HEK293T (cell line): ENCODE measurements around the gene FAM118A.

ENCODE experiments used
- CTCF ChIA-PET: fragments of 350-600 bp; formaldehyde crosslinking; extraction: SDS; loops from one replicate; lab custom pipeline; 2021; ENCODE audit warnings: antibody characterized with exemption, inconsistent platforms; lab: Yijun Ruan, JAX
- POLR2A ChIA-PET: fragments of 350-600 bp; formaldehyde crosslinking; extraction: SDS; loops from one replicate; lab custom pipeline; 2020; ENCODE audit warnings: antibody characterized with exemption, inconsistent platforms; lab: Yijun Ruan, JAX
- DNase-seq: peaks from one replicate; pipeline ENCODE4 v3.0.0; 2012; ENCODE audit warnings: mixed read lengths; ENCODE audit errors: extremely low spot score
- ARNT ChIP-seq: fragments of 450-650 bp; IDR thresholded peaks from 2 replicates; pipeline ENCODE4 v1.6.1; 2017; ENCODE audit warnings: mild to moderate bottlenecking
- BHLHE40 ChIP-seq: fragments of 450-650 bp; IDR thresholded peaks from 2 replicates; pipeline ENCODE4 v1.6.1; 2016; ENCODE audit warnings: mild to moderate bottlenecking, moderate library complexity, borderline replicate concordance
- CTBP1 ChIP-seq: fragments of 450-650 bp; IDR thresholded peaks from 2 replicates; pipeline ENCODE4 v1.6.1; 2016; ENCODE audit warnings: borderline replicate concordance
- ELF4 ChIP-seq: fragments of 450-650 bp; IDR thresholded peaks from 2 replicates; pipeline ENCODE4 v1.6.1; 2017; ENCODE audit warnings: antibody characterized with exemption
- FOXA1 ChIP-seq: fragments of 450-650 bp; IDR thresholded peaks from 2 replicates; pipeline ENCODE4 v1.6.1; 2016; ENCODE audit warnings: mild to moderate bottlenecking
- FOXK2 ChIP-seq: fragments of 450-650 bp; IDR thresholded peaks from 2 replicates; pipeline ENCODE4 v1.6.1; 2016; ENCODE audit warnings: mild to moderate bottlenecking
- FOXM1 ChIP-seq: fragments of 450-650 bp; IDR thresholded peaks from 2 replicates; pipeline ENCODE4 v1.6.1; 2017; ENCODE audit warnings: mild to moderate bottlenecking, borderline replicate concordance
- HDGF ChIP-seq: fragments of 450-650 bp; IDR thresholded peaks from 2 replicates; pipeline ENCODE4 v1.6.1; 2017; ENCODE audit warnings: antibody characterized with exemption, borderline replicate concordance
- L3MBTL2 ChIP-seq: fragments of 450-650 bp; conservative IDR thresholded peaks from 2 replicates; pipeline ENCODE4 v1.6.1; 2016; ENCODE audit warnings: mild to moderate bottlenecking
- LEF1 ChIP-seq: fragments of 450-650 bp; IDR thresholded peaks from 2 replicates; pipeline ENCODE4 v1.6.1; 2017; ENCODE audit warnings: mild to moderate bottlenecking, borderline replicate concordance
- NFRKB ChIP-seq: fragments of 450-650 bp; IDR thresholded peaks from 2 replicates; pipeline ENCODE4 v1.6.1; 2016; ENCODE audit warnings: mild to moderate bottlenecking, moderate library complexity
- SP1 ChIP-seq: fragments of 450-650 bp; IDR thresholded peaks from 2 replicates; pipeline ENCODE4 v1.6.1; 2017
- SUZ12 ChIP-seq: fragments of 450-650 bp; IDR thresholded peaks from 2 replicates; pipeline ENCODE4 v1.6.1; 2016; ENCODE audit warnings: mild to moderate bottlenecking
- TARDBP ChIP-seq: fragments of 450-650 bp; IDR thresholded peaks from 2 replicates; pipeline ENCODE4 v1.6.1; 2016
- ZNF384 ChIP-seq: fragments of 450-650 bp; IDR thresholded peaks from 2 replicates; pipeline ENCODE4 v1.6.1; 2016
- TF ChIP-seq, protein P1 (sequence below): fragments of 450-650 bp; IDR thresholded peaks from 2 replicates; pipeline ENCODE4 v1.6.1; 2016

FAM118A gene

DNA sequence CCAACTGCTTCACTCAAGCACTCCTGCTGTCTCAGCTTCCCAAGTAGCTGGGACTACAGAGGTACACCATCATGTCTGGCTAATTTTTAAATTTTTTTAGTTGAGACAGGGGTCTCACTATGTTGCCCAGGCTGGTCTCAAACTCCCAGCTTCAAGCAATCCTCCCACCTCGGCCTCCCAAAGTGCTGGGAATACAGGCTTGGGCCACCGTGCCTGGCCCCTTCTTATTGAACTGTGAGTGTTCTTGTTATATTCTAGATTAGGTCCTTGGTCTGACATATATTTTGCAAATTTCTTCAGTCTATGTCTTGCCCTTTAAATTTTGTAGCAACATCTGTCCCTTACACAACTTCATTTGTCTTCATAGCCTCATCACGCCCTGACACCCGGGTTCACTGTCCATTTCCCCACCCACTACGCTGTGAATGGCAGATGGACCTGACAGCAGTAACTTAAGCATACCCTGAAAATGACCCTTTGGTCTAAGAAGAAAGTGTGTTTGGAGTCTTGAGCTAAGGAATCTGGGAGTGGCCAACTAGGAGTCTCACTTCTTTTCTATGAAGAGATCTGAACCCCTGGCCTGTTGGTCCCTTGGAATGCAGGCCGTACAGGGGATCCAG lies 4.2 kb upstream of the FAM118A start:
- ChIA-PET POLR2A (no interaction called here), CTCF (no interaction called here)
- no peak for DNase-seq
- TF ChIP-seq, protein P1, sequence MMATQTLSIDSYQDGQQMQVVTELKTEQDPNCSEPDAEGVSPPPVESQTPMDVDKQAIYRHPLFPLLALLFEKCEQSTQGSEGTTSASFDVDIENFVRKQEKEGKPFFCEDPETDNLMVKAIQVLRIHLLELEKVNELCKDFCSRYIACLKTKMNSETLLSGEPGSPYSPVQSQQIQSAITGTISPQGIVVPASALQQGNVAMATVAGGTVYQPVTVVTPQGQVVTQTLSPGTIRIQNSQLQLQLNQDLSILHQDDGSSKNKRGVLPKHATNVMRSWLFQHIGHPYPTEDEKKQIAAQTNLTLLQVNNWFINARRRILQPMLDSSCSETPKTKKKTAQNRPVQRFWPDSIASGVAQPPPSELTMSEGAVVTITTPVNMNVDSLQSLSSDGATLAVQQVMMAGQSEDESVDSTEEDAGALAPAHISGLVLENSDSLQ: no peak
- TF ChIP-seq FOXK2 (no peak), NFRKB (no peak), FOXM1 (no peak), LEF1 (no peak), SUZ12 (no peak), FOXA1 (no peak), L3MBTL2 (no peak), ARNT (no peak), HDGF (no peak), ZNF384 (no peak), ELF4 (no peak), CTBP1 (no peak), BHLHE40 (no peak), TARDBP (no peak), SP1 (no peak)

DNA sequence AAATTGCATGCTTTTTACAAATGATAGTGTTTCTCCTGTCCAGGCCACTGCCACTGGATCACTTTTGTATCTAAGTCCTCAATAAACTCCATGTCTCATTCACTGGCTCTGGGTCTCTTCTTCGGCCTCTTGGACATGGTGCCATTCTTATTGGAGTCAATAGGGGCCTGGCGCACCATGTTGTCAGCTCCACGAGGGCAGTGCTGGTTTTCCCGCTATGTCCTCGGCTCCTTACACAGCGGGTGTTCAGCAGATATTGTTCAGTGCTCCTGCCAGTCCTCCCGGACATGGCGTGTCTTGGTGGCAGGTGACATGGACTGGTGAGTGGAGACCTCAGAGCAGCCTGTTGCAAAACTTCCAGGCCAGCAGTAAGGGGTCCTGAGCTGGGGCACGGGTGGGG lies 3.6 kb upstream of the FAM118A start:
- no peak for TF ChIP-seq CTBP1
- TF ChIP-seq FOXM1: no peak
- no peak for TF ChIP-seq ZNF384
- no peak for TF ChIP-seq SUZ12
- ChIA-PET CTCF (no interaction called here), POLR2A (interaction anchor here (1.3 kb wide), 1 partner anchor 10 kb away, joined by 3 read pairs; no protein-coding TSS in a partner anchor)
- no peak for DNase-seq

DNA sequence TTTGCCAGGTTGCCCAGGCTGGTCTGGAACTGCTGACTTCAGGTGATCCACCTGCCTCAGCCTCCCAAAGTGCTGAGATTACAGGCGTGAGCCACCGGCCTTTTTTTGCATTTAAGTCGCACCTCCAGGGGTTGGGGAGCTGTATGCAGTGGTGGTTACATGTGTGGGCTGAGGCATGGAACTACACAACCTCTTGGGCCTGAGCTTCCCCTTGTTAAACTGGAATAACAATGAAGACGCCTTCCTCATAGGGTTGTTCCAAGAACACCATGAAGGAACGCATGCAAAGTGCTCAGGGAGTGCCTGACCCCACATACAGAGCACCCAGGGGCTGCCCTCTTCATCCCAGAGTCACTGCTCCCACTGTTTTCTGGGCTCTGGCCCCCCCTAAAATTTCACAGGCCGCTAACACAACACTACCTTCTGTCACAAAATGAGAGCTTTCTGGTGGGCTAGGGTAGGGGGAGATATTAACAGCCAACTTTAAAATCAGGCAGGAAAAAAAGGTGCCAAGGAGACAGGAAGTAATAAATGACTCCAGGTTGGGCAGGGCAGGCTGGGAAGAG lies 1.3 kb upstream of the FAM118A start:
- CTCF ChIA-PET: no interaction called here
- TF ChIP-seq ELF4: no peak
- TF ChIP-seq L3MBTL2: no peak
- TF ChIP-seq FOXM1: no peak
- TF ChIP-seq CTBP1: no peak
- no peak for TF ChIP-seq FOXA1
- no peak for TF ChIP-seq SUZ12
- no peak for DNase-seq
- POLR2A ChIA-PET: interaction anchor here (1.3 kb wide), 1 partner anchor 9 kb away, joined by 4 read pairs; no protein-coding TSS in a partner anchor

DNA sequence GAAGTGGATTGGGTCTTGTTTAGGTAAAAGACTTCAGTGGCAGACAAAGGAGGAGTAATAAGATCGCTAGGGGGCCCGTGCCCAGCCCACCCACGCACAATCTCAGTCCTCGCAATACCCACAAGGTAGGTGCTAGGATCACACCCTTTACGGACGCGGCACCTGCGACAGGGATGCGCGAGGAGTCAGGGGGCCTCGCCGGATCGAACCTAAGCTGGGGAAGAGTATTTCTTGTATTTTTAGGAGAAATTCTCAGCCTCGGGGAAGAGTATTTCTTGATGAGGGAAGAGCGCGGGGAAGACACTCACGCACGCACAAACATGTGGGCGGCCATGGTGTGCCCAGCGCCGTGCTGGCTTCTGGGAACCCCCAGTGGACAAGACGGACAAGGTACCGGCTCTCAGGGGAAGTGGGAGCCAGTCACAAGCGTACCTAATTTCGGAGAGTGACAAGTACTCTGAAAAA lies 745 bp upstream of the FAM118A start:
- ChIA-PET CTCF (no interaction called here), POLR2A (interaction anchor here (0.6 to 1.3 kb wide), 2 partner anchors 10 kb away, joined by 3 to 4 read pairs; no protein-coding TSS in a partner anchor)
- DNase-seq: no peak
- TF ChIP-seq ZNF384: no peak
- no peak for TF ChIP-seq ARNT
- TF ChIP-seq L3MBTL2: peak; percentile 42; the same call in 1 of the 2 replicates
- TF ChIP-seq FOXK2: no peak
- TF ChIP-seq, protein P1: no peak
- no peak for TF ChIP-seq SP1

DNA sequence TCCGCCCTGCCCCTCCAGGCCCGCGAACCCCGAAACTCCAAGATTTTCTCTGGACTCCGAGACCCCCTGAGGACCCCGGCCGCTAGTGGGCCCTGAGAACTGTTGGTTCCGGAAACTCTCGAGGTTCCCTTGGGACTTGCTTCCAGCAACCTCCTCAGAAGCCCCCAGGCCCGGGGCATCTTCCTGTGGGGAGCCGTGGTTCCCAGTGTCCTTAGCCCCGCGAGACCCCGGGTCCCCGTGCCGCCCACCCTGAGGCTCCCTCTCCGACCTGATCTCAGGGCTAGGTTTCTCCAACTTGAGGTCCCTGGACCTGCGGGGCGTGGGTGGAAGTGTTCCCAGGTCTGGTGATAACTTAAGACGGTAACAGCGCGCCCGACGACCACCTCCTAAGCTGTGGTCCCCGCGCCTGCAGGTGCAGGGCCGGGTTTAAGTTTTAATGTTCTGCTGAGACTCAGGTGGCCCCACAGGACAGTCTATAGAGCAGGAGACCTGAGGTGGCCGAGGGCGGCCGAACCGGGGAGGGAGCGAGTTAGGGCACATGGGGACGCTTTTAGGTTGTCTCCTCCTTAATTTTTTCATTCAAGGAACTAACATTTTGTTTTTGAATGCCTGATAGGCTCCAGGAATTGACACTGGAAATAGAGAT lies 720 bp downstream of the FAM118A start:
- TF ChIP-seq L3MBTL2: 0 out of 2 replicates have a peak, but pooled peaks have one; percentile 10
- TF ChIP-seq FOXM1: no peak
- no peak for DNase-seq
- CTCF ChIA-PET: no interaction called here
- POLR2A ChIA-PET: interaction anchor here (1.6 kb wide), 1 partner anchor 127 kb away, joined by 3 read pairs; no protein-coding TSS in a partner anchor

DNA sequence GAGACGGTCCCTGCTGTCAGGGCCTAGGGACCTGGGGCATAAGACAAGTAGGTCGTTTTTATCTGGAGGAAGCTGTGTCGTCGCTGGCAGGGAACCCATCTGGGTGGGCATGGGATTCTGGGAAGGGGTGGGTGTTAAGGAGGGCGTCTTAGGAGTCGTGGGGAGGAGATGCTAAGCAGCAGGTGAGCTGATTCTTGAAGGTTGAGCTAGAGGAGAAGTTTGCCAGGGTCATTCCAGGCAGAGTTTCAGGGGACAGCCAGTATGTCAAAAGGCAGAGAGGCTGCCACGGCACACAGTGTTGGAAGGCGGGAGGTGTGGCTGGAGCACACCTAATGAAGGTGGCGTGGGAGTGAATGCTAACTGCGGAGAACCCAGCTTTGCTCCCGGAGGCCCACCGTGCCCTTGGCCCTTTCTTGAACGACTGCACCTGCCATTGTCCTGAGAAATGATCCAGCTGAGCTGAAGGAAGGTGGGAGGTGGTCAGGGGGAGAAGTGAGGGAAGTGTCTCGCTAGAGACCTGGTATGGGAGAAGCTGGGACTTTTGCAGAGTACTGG lies 1.3 kb downstream of the FAM118A start:
- DNase-seq: no peak
- TF ChIP-seq ARNT: no peak
- TF ChIP-seq ELF4: no peak
- no peak for TF ChIP-seq ZNF384
- no peak for TF ChIP-seq BHLHE40
- TF ChIP-seq FOXA1: no peak
- TF ChIP-seq, protein P1: no peak
- no peak for TF ChIP-seq SP1
- TF ChIP-seq LEF1: no peak
- TF ChIP-seq FOXM1: no peak
- TF ChIP-seq SUZ12: no peak
- TF ChIP-seq TARDBP: no peak
- TF ChIP-seq NFRKB: no peak
- no peak for TF ChIP-seq L3MBTL2
- no peak for TF ChIP-seq FOXK2
- TF ChIP-seq CTBP1: no peak
- TF ChIP-seq HDGF: no peak
- ChIA-PET POLR2A (interaction anchor here (1.6 kb wide), 1 partner anchor 126 kb away, joined by 3 read pairs; no protein-coding TSS in a partner anchor), CTCF (no interaction called here)
